ENCODE results near the gene RAD54L2.

Gene RAD54L2

GRCh38 chr3:51580418-51580817 is 41.9 kb downstream of the RAD54L2 start:
- TF ChIP-seq CTCF (conservative IDR thresholded peaks at IDR 0.05; ENCODE audit: low read depth, low read length): no peak
- H3K4me3 ChIP-seq (IDR thresholded peaks at IDR 0.05; ENCODE audit: insufficient read depth, low read depth, low read length): no peak overlapping the region
- H3K4me2 ChIP-seq: no peak overlapping the region
- no peaks in the 10 kb centered on the region for H3K27me3 ChIP-seq (ENCODE audit: insufficient read depth, low read depth)
- no peaks in the 10 kb centered on the region for H3K79me2 ChIP-seq (ENCODE audit: insufficient read depth, low read depth)
- no peaks in the 10 kb centered on the region for H3K36me3 ChIP-seq (ENCODE audit: insufficient read depth)
- no peak overlapping the region for H3K9ac ChIP-seq
- H3K4me1 ChIP-seq (ENCODE audit: low read depth, poor library complexity, severe bottlenecking): no peaks in the 10 kb centered on the region
- H2AFZ ChIP-seq (ENCODE audit: low read depth): no peak overlapping the region
- H4K20me1 ChIP-seq (ENCODE audit: insufficient read depth): no peaks in the 10 kb centered on the region
- no peak overlapping the region for H3K27ac ChIP-seq

GRCh38 chr3:51581524-51581923 is 43.0 kb downstream of the RAD54L2 start:
- no peak overlapping the region for H2AFZ ChIP-seq (ENCODE audit: low read depth)
- no peak for TF ChIP-seq CTCF (conservative IDR thresholded peaks at IDR 0.05; ENCODE audit: low read depth, low read length)
- H3K27me3 ChIP-seq (ENCODE audit: insufficient read depth, low read depth): no peaks in the 10 kb centered on the region
- no peak overlapping the region for H3K4me2 ChIP-seq
- no peak overlapping the region for H3K27ac ChIP-seq
- H3K9ac ChIP-seq: no peak overlapping the region
- H3K36me3 ChIP-seq (ENCODE audit: insufficient read depth): no peaks in the 10 kb centered on the region
- no peaks in the 10 kb centered on the region for H3K79me2 ChIP-seq (ENCODE audit: insufficient read depth, low read depth)
- no peaks in the 10 kb centered on the region for H3K4me1 ChIP-seq (ENCODE audit: low read depth, poor library complexity, severe bottlenecking)
- H3K4me3 ChIP-seq (IDR thresholded peaks at IDR 0.05; ENCODE audit: insufficient read depth, low read depth, low read length): no peak overlapping the region
- H4K20me1 ChIP-seq (ENCODE audit: insufficient read depth): no peaks in the 10 kb centered on the region

GRCh38 chr3:51585197-51585596 is 46.7 kb downstream of the RAD54L2 start:
- no peak overlapping the region for H3K9ac ChIP-seq
- no peak for TF ChIP-seq CTCF (conservative IDR thresholded peaks at IDR 0.05; ENCODE audit: low read depth, low read length)
- H2AFZ ChIP-seq (ENCODE audit: low read depth): no peak overlapping the region
- H3K4me3 ChIP-seq (IDR thresholded peaks at IDR 0.05; ENCODE audit: insufficient read depth, low read depth, low read length): no peak overlapping the region
- no peak overlapping the region for H3K27ac ChIP-seq
- no peaks in the 10 kb centered on the region for H3K4me1 ChIP-seq (ENCODE audit: low read depth, poor library complexity, severe bottlenecking)
- H3K79me2 ChIP-seq (ENCODE audit: insufficient read depth, low read depth): no peaks in the 10 kb centered on the region
- H3K4me2 ChIP-seq: no peak overlapping the region
- no peaks in the 10 kb centered on the region for H3K36me3 ChIP-seq (ENCODE audit: insufficient read depth)
- no peaks in the 10 kb centered on the region for H4K20me1 ChIP-seq (ENCODE audit: insufficient read depth)
- H3K27me3 ChIP-seq (ENCODE audit: insufficient read depth, low read depth): no peaks in the 10 kb centered on the region

GRCh38 chr3:51585871-51586270 is 47.4 kb downstream of the RAD54L2 start:
- no peaks in the 10 kb centered on the region for H3K4me1 ChIP-seq (ENCODE audit: low read depth, poor library complexity, severe bottlenecking)
- no peaks in the 10 kb centered on the region for H3K79me2 ChIP-seq (ENCODE audit: insufficient read depth, low read depth)
- no peak overlapping the region for H3K27ac ChIP-seq
- H4K20me1 ChIP-seq (ENCODE audit: insufficient read depth): no peaks in the 10 kb centered on the region
- TF ChIP-seq CTCF (conservative IDR thresholded peaks at IDR 0.05; ENCODE audit: low read depth, low read length): no peak
- H2AFZ ChIP-seq (ENCODE audit: low read depth): no peak overlapping the region
- no peaks in the 10 kb centered on the region for H3K27me3 ChIP-seq (ENCODE audit: insufficient read depth, low read depth)
- H3K9ac ChIP-seq: no peak overlapping the region
- H3K4me2 ChIP-seq: no peak overlapping the region
- H3K4me3 ChIP-seq (IDR thresholded peaks at IDR 0.05; ENCODE audit: insufficient read depth, low read depth, low read length): no peak overlapping the region
- H3K36me3 ChIP-seq (ENCODE audit: insufficient read depth): no peaks in the 10 kb centered on the region

Measured in KMS-11 (cell line).